Heart left ventricle (tissue), 13 donors: ENCODE data around the gene C20orf202.

Experiments used
- POLR2A ChIP-seq, 2 donors: fragments of 450-650 bp; IDR thresholded peaks; one replicate each; pipeline ENCODE4 v1.6.1; 2017; ENCODE audit warnings: antibody characterized with exemption in 2 of 2, mild to moderate bottlenecking in 2 of 2, moderate library complexity in 2 of 2
- TF ChIP-seq, protein P1 (sequence below), 12 donors: fragments of 200-600 bp; sonication (generic) in 4 of 12; IDR thresholded peaks; one replicate each; pipeline versions ENCODE4 v1.5.0 to v1.8.0; 2018 to 2022; ENCODE audit warnings: antibody characterized with exemption in 12 of 12, mild to moderate bottlenecking in 5 of 12
- donor health status: ischemic (EF 13 %, LVEDD 7.1; RV severe dilation, severe dysfunction).
- donor health status: DM: no; HTN: yes; CAD: no.
- donor health status: DM: no; HTN: no; CAD: no.
- donor health status: ischemic (EF 25% LVEDD 6.9; RV normal size, moderate dysfunction).
- donor health status: ischemic (EF 25% LVEDD 5.7; RV mildly dilated, moderate dysfunction).
- donor health status: ischemic (EF 35%, LVEDD 5.7; RV mildly dilated, moderate dysfunction).
- donor health status: nonischemic (EF 11% LVEDD 7.7; RV severe dilation, severe dysfunction).
- donor health status: DM: yes; HTN: yes; CAD: no.
- donor health status: PGD.
- donor health status: ischemic (EF 29% LVEDD 5.4; RV normal size, mild dysfunction).
- donor health status: nonischemic (EF 23%, LVEDD 6.1; RV moderate dilation, normal function).

DNA sequence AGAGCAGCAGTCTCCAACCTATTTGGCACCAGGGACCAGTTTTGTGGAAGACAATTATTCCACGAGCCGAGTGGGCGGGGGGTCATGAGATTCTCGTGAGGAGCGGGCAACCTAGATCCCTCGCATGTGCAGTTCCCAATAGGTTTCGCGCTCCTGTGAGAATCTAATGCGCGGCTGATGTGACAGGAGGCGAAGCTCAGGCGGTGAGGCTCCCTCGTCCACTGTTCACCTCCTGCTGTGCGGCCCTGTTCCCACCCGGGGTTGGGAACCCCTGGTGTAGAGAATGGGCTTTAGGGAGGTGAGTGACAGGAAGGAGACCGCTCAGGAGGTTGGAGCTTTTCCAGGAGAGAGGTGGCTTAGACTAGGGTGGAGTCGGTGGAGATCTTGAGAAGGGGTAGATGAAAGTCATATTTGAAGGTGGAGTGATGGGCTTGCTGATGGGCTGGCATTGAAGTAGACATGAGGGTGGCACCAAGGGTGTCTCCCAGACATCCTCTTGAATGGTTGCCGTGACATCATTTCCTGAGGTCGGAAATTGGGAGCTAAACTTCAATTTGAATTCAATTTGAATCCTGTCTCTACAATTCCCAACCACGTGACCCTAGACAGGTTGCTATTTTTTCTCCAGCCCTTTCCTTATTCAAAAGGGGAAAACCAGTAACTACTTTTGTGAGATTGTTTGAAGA, 21.1 kb downstream of the C20orf202 start:
- TF ChIP-seq, protein P1, sequence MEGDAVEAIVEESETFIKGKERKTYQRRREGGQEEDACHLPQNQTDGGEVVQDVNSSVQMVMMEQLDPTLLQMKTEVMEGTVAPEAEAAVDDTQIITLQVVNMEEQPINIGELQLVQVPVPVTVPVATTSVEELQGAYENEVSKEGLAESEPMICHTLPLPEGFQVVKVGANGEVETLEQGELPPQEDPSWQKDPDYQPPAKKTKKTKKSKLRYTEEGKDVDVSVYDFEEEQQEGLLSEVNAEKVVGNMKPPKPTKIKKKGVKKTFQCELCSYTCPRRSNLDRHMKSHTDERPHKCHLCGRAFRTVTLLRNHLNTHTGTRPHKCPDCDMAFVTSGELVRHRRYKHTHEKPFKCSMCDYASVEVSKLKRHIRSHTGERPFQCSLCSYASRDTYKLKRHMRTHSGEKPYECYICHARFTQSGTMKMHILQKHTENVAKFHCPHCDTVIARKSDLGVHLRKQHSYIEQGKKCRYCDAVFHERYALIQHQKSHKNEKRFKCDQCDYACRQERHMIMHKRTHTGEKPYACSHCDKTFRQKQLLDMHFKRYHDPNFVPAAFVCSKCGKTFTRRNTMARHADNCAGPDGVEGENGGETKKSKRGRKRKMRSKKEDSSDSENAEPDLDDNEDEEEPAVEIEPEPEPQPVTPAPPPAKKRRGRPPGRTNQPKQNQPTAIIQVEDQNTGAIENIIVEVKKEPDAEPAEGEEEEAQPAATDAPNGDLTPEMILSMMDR (IDR thresholded peaks at IDR 0.05) = no peak
- no peak for TF ChIP-seq POLR2A (IDR thresholded peaks at IDR 0.05)
